Loucy (cell line): ENCODE measurements around the gene CTNND2.

Source experiments
- H2AFZ ChIP-seq: fragments of 200-600 bp; sonication (generic); 2 replicates; pipeline ENCODE4 v1.6.0; 2016; ENCODE audit warnings: antibody characterized with exemption, mild to moderate bottlenecking, low read length, moderate library complexity
- H3F3A ChIP-seq: fragments of 200-600 bp; 2 replicates; pipeline ENCODE4 v1.6.0; 2016; ENCODE audit warnings: antibody characterized with exemption, low read depth, mild to moderate bottlenecking
- H3K27me3 ChIP-seq: fragments of 200-600 bp; sonication (generic); 2 replicates; pipeline ENCODE4 v1.6.1; 2014; ENCODE audit warnings: low read length, mild to moderate bottlenecking; ENCODE audit not compliant: insufficient read depth, poor library complexity, severe bottlenecking
- H3K36me3 ChIP-seq: fragments of 200-600 bp; sonication (generic); 2 replicates; pipeline ENCODE4 v1.6.1; 2016; ENCODE audit warnings: low read length; ENCODE audit not compliant: insufficient read depth
- H3K4me1 ChIP-seq: fragments of 200-600 bp; sonication (generic); 2 replicates; pipeline ENCODE4 v1.5.1; 2014; ENCODE audit warnings: low read length, mild to moderate bottlenecking; ENCODE audit not compliant: insufficient read depth, poor library complexity, severe bottlenecking
- H3K4me2 ChIP-seq: fragments of 200-600 bp; sonication (generic); 2 replicates; pipeline ENCODE4 v1.6.0; 2014; ENCODE audit warnings: antibody characterized with exemption, low read length, low read depth, mild to moderate bottlenecking; ENCODE audit not compliant: poor library complexity, severe bottlenecking
- H3K4me3 ChIP-seq: fragments of 200-600 bp; sonication (generic); 2 replicates; pipeline ENCODE4 v1.5.1; 2014; ENCODE audit warnings: low read length, mild to moderate bottlenecking, mixed read lengths; ENCODE audit not compliant: poor library complexity, severe bottlenecking
- H3K79me2 ChIP-seq: fragments of 200-600 bp; sonication (generic); 2 replicates; pipeline ENCODE4 v1.6.1; 2014; ENCODE audit warnings: low read length; ENCODE audit not compliant: insufficient read depth
- H3K9ac ChIP-seq: fragments of 200-600 bp; sonication (generic); 2 replicates; pipeline ENCODE4 v1.6.0; 2014; ENCODE audit warnings: mild to moderate bottlenecking, low read depth, low read length, moderate library complexity; ENCODE audit not compliant: poor library complexity, severe bottlenecking
- H3K9me2 ChIP-seq: fragments of 200-600 bp; sonication (generic); replicated peaks from 2 replicates; pipeline ENCODE4 v1.6.1; 2016; ENCODE audit warnings: low read depth, low read length, mixed read lengths
- H3K9me3 ChIP-seq: fragments of 200-600 bp; sonication (generic); 2 replicates; pipeline ENCODE4 v1.6.1; 2014; ENCODE audit warnings: mild to moderate bottlenecking, antibody characterized with exemption, low read length, low read depth; ENCODE audit not compliant: insufficient read depth
- H4K20me1 ChIP-seq: fragments of 200-600 bp; sonication (generic); 2 replicates; pipeline ENCODE4 v1.6.0; 2014; ENCODE audit warnings: antibody characterized with exemption, low read length, mild to moderate bottlenecking; ENCODE audit not compliant: insufficient read depth, poor library complexity, severe bottlenecking
- CTCF ChIP-seq: fragments of 200-600 bp; sonication (generic); conservative IDR thresholded peaks from 2 replicates; pipeline ENCODE4 v1.5.1; 2014; ENCODE audit warnings: mild to moderate bottlenecking, antibody characterized with exemption, low read length
- EZH2phosphoT487 ChIP-seq: fragments of 200-600 bp; IDR thresholded peaks from 2 replicates; pipeline ENCODE4 v1.6.1; 2018; ENCODE audit warnings: antibody characterized with exemption, mild to moderate bottlenecking, moderate library complexity, borderline replicate concordance

Gene CTNND2

GRCh38 chr5:11904265-11904906 is at the start of gene CTNND2:
Gene CTNND2 (minus strand): TSS chr5:11904446. CDS start chr5:11903853, 593 bp downstream.
- no peaks in the 10 kb centered on the region for H3F3A ChIP-seq
- no peaks in the 10 kb centered on the region for H3K79me2 ChIP-seq
- H2AFZ ChIP-seq: no peak within 1 kb of the TSS
- no peaks in the 10 kb centered on the region for H3K27me3 ChIP-seq
- no peak within 1 kb of the TSS for H3K4me3 ChIP-seq
- no peaks in the 10 kb centered on the region for H3K36me3 ChIP-seq
- no peak within 1 kb of the TSS for H3K9ac ChIP-seq
- TF ChIP-seq CTCF (no peak), EZH2phosphoT487 (no peak)
- no peaks in the 10 kb centered on the region for H3K9me3 ChIP-seq
- H3K9me2 ChIP-seq: no peaks in the 10 kb centered on the region
- no peak within 1 kb of the TSS for H3K4me2 ChIP-seq
- no peaks in the 10 kb centered on the region for H4K20me1 ChIP-seq
- H3K4me1 ChIP-seq: no peaks in the 10 kb centered on the region

- H3K4me1 ChIP-seq: no peaks in the 10 kb centered on the region
- H3K9me2 ChIP-seq: no peaks in the 10 kb centered on the region
- H3K36me3 ChIP-seq: no peaks in the 10 kb centered on the region
- H4K20me1 ChIP-seq: no peaks in the 10 kb centered on the region
- H3K9ac ChIP-seq: no peak overlapping the region
- H3K27me3 ChIP-seq: no peaks in the 10 kb centered on the region
- no peaks in the 10 kb centered on the region for H3F3A ChIP-seq
- H3K9me3 ChIP-seq: no peaks in the 10 kb centered on the region
- no peak overlapping the region for H3K4me3 ChIP-seq
- no peak overlapping the region for H2AFZ ChIP-seq
- no peak overlapping the region for H3K4me2 ChIP-seq
- TF ChIP-seq CTCF (no peak), EZH2phosphoT487 (no peak)
- H3K79me2 ChIP-seq: no peaks in the 10 kb centered on the region
These were observed 42.1 kb upstream of the CTNND2 start for GRCh38 chr5:11946317-11946716.

GRCh38 chr5:11941566-11941965 is 37.3 kb upstream of the CTNND2 start:
- no peak overlapping the region for H3K4me2 ChIP-seq
- no peaks in the 10 kb centered on the region for H3K4me1 ChIP-seq
- no peaks in the 10 kb centered on the region for H3F3A ChIP-seq
- H3K36me3 ChIP-seq: no peaks in the 10 kb centered on the region
- H3K4me3 ChIP-seq: no peak overlapping the region
- no peaks in the 10 kb centered on the region for H4K20me1 ChIP-seq
- H3K9ac ChIP-seq: no peak overlapping the region
- H3K9me2 ChIP-seq: no peaks in the 10 kb centered on the region
- H2AFZ ChIP-seq: no peak overlapping the region
- TF ChIP-seq EZH2phosphoT487 (no peak), CTCF (no peak)
- no peaks in the 10 kb centered on the region for H3K79me2 ChIP-seq
- no peaks in the 10 kb centered on the region for H3K27me3 ChIP-seq
- no peaks in the 10 kb centered on the region for H3K9me3 ChIP-seq
